CD4-positive, alpha-beta T cell treated with Interleukin-21 for 1 hour (primary cell): ENCODE data around the gene WWOX.
"Not testable (repeated sequence)": the region's sequence is repeated elsewhere in the genome, so short reads cannot be mapped to it uniquely, and the experiment has no call there.

Experiments
- DNase-seq: peaks from one replicate; pipeline ENCODE4 v3.0.0-alpha.2; 2020

Gene WWOX

GRCh38 chr16:78669994-78670393, 570.5 kb downstream of the WWOX start:
- DNase-seq: no peak

GRCh38 chr16:78672779-78673556, 573.5 kb downstream of the WWOX start:
- no peak for DNase-seq

GRCh38 chr16:78673884-78674283, 574.4 kb downstream of the WWOX start:
- no peak for DNase-seq

GRCh38 chr16:78675312-78675711, 575.9 kb downstream of the WWOX start:
- DNase-seq: no peak

GRCh38 chr16:78675951-78676792, 576.7 kb downstream of the WWOX start:
- DNase-seq: no peak

- DNase-seq: no peak
These were observed 577.8 kb downstream of the WWOX start for GRCh38 chr16:78677181-78677731.

- DNase-seq: no peak
These were observed 580.1 kb downstream of the WWOX start for GRCh38 chr16:78679546-78679945.

- no peak for DNase-seq
These were observed 582.3 kb downstream of the WWOX start for GRCh38 chr16:78681743-78682142.

- no peak for DNase-seq
These were observed 584.7 kb downstream of the WWOX start for GRCh38 chr16:78684030-78684611.

- DNase-seq: no peak
These were observed 585.4 kb downstream of the WWOX start for GRCh38 chr16:78684655-78685375.

- no peak for DNase-seq
These were observed 587.1 kb downstream of the WWOX start for GRCh38 chr16:78686601-78687000.

GRCh38 chr16:78689028-78689427, 589.6 kb downstream of the WWOX start:
- DNase-seq: no peak

- DNase-seq: no peak
These were observed 590.1 kb downstream of the WWOX start for GRCh38 chr16:78689536-78689935.

- no peak for DNase-seq
These were observed 591.1 kb downstream of the WWOX start for GRCh38 chr16:78690510-78690909.

GRCh38 chr16:78691746-78692145, 592.3 kb downstream of the WWOX start:
- DNase-seq: not testable (repeated sequence)

- DNase-seq: no peak
These were observed 594.0 kb downstream of the WWOX start for GRCh38 chr16:78693496-78693895.

- no peak for DNase-seq
These were observed 595.0 kb downstream of the WWOX start for GRCh38 chr16:78694414-78694813.

GRCh38 chr16:78695391-78695790, 595.9 kb downstream of the WWOX start:
- DNase-seq: no peak

- no peak for DNase-seq
These were observed 597.3 kb downstream of the WWOX start for GRCh38 chr16:78696797-78697196.

GRCh38 chr16:78697426-78697825, 598.0 kb downstream of the WWOX start:
- DNase-seq: no peak

GRCh38 chr16:78703936-78704335, 604.5 kb downstream of the WWOX start:
- no peak for DNase-seq

GRCh38 chr16:78704416-78704815, 605.0 kb downstream of the WWOX start:
- no peak for DNase-seq

- peak; percentile 64 for DNase-seq
These were observed 606.2 kb downstream of the WWOX start for GRCh38 chr16:78705694-78706093.
